SK-N-SH treated with all-trans-retinoic acid at 6 μM for 48 hours (cell line): ENCODE measurements around the gene HRH2.

ENCODE experiments used
- BACH2 ChIP-seq: fragments of 250-450 bp; sonication (Bioruptor Pico); IDR thresholded peaks from 2 replicates; pipeline ENCODE4 v1.9.0; 2021; ENCODE audit warnings: mild to moderate bottlenecking, borderline replicate concordance
- GLIS3 ChIP-seq: fragments of 250-450 bp; sonication (Bioruptor Pico); IDR thresholded peaks from 2 replicates; pipeline ENCODE4 v1.5.0; 2020; ENCODE audit warnings: mild to moderate bottlenecking, moderate library complexity
- ZFP3 ChIP-seq: fragments of 250-450 bp; sonication (Bioruptor Pico); IDR thresholded peaks from 2 replicates; pipeline ENCODE4 v1.5.0; 2020; ENCODE audit warnings: mild to moderate bottlenecking, moderate library complexity
- ZFP30 ChIP-seq: fragments of 450-650 bp; formaldehyde crosslinking; IDR thresholded peaks from 2 replicates; pipeline ENCODE4 v1.5.0; 2022; ENCODE audit warnings: mild to moderate bottlenecking, moderate library complexity
- ZNF70 ChIP-seq: fragments of 450-650 bp; formaldehyde crosslinking; IDR thresholded peaks from 2 replicates; pipeline ENCODE4 v1.5.0; 2020; ENCODE audit warnings: mild to moderate bottlenecking, moderate library complexity
- TF ChIP-seq, protein P1 (sequence below): fragments of 250-450 bp; sonication (Bioruptor Pico); IDR thresholded peaks from 2 replicates; pipeline ENCODE4 v1.5.0; 2020; ENCODE audit warnings: mild to moderate bottlenecking, moderate library complexity
- TF ChIP-seq, protein P2 (sequence below): fragments of 250-450 bp; sonication (Bioruptor Pico); IDR thresholded peaks from 2 replicates; pipeline ENCODE4 v1.8.0; 2020; ENCODE audit warnings: mild to moderate bottlenecking, moderate library complexity, borderline replicate concordance

DNA sequence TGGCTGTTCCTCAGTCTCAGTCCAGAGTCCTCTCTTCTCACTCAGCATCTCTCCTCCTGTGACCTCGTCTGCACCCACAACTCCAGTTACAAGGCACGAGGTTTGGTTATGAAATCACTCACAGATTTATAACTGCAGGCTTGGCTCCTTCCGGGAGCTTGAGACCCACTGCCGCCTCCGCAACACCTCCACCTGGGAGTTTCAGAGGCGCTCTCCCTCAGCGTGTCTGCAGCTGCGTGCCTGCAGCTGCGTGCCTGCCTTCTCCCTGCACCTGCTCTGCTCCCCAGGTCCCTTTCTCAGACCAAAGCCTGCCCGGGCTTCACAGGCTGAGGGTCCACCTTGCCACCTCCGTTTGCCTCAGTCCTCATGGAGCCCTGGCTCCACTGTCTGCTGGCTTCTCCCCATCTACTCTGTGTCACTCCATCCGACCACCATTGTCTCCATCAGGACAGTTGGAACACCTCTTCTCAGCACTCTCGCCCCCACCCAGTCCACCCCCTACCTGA, 51.5 kb downstream of the HRH2 start:
- TF ChIP-seq, protein P1, sequence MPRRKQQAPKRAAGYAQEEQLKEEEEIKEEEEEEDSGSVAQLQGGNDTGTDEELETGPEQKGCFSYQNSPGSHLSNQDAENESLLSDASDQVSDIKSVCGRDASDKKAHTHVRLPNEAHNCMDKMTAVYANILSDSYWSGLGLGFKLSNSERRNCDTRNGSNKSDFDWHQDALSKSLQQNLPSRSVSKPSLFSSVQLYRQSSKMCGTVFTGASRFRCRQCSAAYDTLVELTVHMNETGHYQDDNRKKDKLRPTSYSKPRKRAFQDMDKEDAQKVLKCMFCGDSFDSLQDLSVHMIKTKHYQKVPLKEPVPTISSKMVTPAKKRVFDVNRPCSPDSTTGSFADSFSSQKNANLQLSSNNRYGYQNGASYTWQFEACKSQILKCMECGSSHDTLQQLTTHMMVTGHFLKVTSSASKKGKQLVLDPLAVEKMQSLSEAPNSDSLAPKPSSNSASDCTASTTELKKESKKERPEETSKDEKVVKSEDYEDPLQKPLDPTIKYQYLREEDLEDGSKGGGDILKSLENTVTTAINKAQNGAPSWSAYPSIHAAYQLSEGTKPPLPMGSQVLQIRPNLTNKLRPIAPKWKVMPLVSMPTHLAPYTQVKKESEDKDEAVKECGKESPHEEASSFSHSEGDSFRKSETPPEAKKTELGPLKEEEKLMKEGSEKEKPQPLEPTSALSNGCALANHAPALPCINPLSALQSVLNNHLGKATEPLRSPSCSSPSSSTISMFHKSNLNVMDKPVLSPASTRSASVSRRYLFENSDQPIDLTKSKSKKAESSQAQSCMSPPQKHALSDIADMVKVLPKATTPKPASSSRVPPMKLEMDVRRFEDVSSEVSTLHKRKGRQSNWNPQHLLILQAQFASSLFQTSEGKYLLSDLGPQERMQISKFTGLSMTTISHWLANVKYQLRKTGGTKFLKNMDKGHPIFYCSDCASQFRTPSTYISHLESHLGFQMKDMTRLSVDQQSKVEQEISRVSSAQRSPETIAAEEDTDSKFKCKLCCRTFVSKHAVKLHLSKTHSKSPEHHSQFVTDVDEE (CRISPR knock-in tag), result no peak
- TF ChIP-seq BACH2 (CRISPR knock-in tag) (no peak), ZFP30 (no peak), ZNF70 (no peak), GLIS3 (CRISPR knock-in tag) (no peak), ZFP3 (CRISPR knock-in tag) (no peak)
- TF ChIP-seq, protein P2, sequence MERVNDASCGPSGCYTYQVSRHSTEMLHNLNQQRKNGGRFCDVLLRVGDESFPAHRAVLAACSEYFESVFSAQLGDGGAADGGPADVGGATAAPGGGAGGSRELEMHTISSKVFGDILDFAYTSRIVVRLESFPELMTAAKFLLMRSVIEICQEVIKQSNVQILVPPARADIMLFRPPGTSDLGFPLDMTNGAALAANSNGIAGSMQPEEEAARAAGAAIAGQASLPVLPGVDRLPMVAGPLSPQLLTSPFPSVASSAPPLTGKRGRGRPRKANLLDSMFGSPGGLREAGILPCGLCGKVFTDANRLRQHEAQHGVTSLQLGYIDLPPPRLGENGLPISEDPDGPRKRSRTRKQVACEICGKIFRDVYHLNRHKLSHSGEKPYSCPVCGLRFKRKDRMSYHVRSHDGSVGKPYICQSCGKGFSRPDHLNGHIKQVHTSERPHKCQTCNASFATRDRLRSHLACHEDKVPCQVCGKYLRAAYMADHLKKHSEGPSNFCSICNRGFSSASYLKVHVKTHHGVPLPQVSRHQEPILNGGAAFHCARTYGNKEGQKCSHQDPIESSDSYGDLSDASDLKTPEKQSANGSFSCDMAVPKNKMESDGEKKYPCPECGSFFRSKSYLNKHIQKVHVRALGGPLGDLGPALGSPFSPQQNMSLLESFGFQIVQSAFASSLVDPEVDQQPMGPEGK (CRISPR knock-in tag), result no peak
